Keratinocyte (primary cell): ENCODE results near the gene KRT3. TPM values are rescaled to one million over a fixed set of nuclear protein-coding genes. Genes with fewer than 3 reads are reported as not detected.

Experiments used
- DNase-seq: peaks from one replicate; pipeline ENCODE4 v3.0.0-alpha.2; 2011; ENCODE audit warnings: low read depth, missing footprints, low spot score
- FAIRE-seq: peaks from 2 replicates; lab custom pipeline; 2011; peaks lifted over from hg19 to GRCh38; lab: Jason Lieb, UNC
- H2AFZ ChIP-seq: 2 replicates; pipeline ENCODE4 v1.6.0; 2012; ENCODE audit warnings: low read length, control low read depth, inconsistent platforms; ENCODE audit not compliant: control insufficient read depth
- H3K27ac ChIP-seq: 2 replicates; pipeline ENCODE4 v1.5.1; 2011; ENCODE audit warnings: low read length; ENCODE audit not compliant: control insufficient read depth, insufficient read depth
- H3K27me3 ChIP-seq: 3 replicates; pipeline ENCODE4 v1.6.0; 2011; ENCODE audit warnings: low read length; ENCODE audit not compliant: control insufficient read depth, insufficient read depth; ENCODE audit errors: extremely low read depth
- H3K36me3 ChIP-seq, 2 experiments: 2 replicates in 1 of 2; 3 replicates in 1 of 2; pipeline ENCODE4 v1.5.1; 2011; ENCODE audit warnings: low read length in 2 of 2, mild to moderate bottlenecking in 1 of 2; ENCODE audit not compliant: control insufficient read depth in 2 of 2, insufficient read depth in 2 of 2; ENCODE audit errors: extremely low read depth in 1 of 2
- H3K4me1 ChIP-seq: 3 replicates; pipeline ENCODE4 v1.5.1; 2011; ENCODE audit warnings: low read length; ENCODE audit not compliant: control insufficient read depth, insufficient read depth; ENCODE audit errors: extremely low read depth
- H3K4me2 ChIP-seq: 3 replicates; pipeline ENCODE4 v1.6.0; 2011; ENCODE audit warnings: low read depth, low read length; ENCODE audit not compliant: control insufficient read depth, insufficient read depth; ENCODE audit errors: extremely low read depth
- H3K4me3 ChIP-seq, 3 experiments: fragments of 200-600 bp in 1 of 3; sonication (generic) in 1 of 3; 2 replicates in 2 of 3; 3 replicates in 1 of 3; pipeline ENCODE4 v1.5.1; 2011 to 2016; ENCODE audit warnings: low read length in 3 of 3, mild to moderate bottlenecking in 3 of 3, control low read depth in 2 of 3, inconsistent platforms in 1 of 3, low read depth in 1 of 3, mixed read lengths in 1 of 3, mixed run types in 1 of 3, moderate library complexity in 1 of 3; ENCODE audit not compliant: control insufficient read depth in 2 of 3, insufficient read depth in 2 of 3; ENCODE audit errors: extremely low read depth in 1 of 3
- H3K79me2 ChIP-seq: 2 replicates; pipeline ENCODE4 v1.6.0; 2012; ENCODE audit warnings: low read length; ENCODE audit not compliant: control insufficient read depth, insufficient read depth
- H3K9ac ChIP-seq: 3 replicates; pipeline ENCODE4 v1.6.0; 2011; ENCODE audit warnings: low read length; ENCODE audit not compliant: control insufficient read depth, insufficient read depth; ENCODE audit errors: extremely low read depth
- H3K9me1 ChIP-seq: 3 replicates; pipeline ENCODE4 v1.6.0; 2011; ENCODE audit warnings: low read length; ENCODE audit not compliant: control insufficient read depth, insufficient read depth; ENCODE audit errors: extremely low read depth
- H3K9me3 ChIP-seq: 2 replicates; pipeline ENCODE4 v1.5.1; 2012; ENCODE audit warnings: low read depth, low read length; ENCODE audit not compliant: control insufficient read depth
- H4K20me1 ChIP-seq: 3 replicates; pipeline ENCODE4 v1.6.0; 2011; ENCODE audit warnings: low read length; ENCODE audit not compliant: control insufficient read depth, insufficient read depth; ENCODE audit errors: extremely low read depth
- CTCF ChIP-seq, 3 experiments: IDR thresholded peaks in 1 of 3; conservative IDR thresholded peaks in 1 of 3; optimal IDR thresholded peaks in 1 of 3; 2 replicates in 2 of 3; 3 replicates in 1 of 3; pipeline versions ENCODE3 to v1.5.1; 2011; ENCODE audit warnings: low read length in 3 of 3, mild to moderate bottlenecking in 3 of 3, moderate library complexity in 2 of 3, control low read depth in 1 of 3, inconsistent platforms in 1 of 3; ENCODE audit not compliant: insufficient read depth in 2 of 3; ENCODE audit errors: extremely low read depth in 1 of 3
- EZH2 ChIP-seq: IDR thresholded peaks from one replicate; pipeline ENCODE4 v1.6.1; 2012; ENCODE audit warnings: inconsistent platforms, mild to moderate bottlenecking, low read length, moderate library complexity
- dilution Hi-C: fragments of 300-500 bp; cut with MboI; formaldehyde crosslinking; loops from one replicate; pipeline ENCODE4 v1.7.0; 2020; ENCODE audit warnings: low sequenced_read_pairs; ENCODE audit not compliant: extremely low pct_ligation_motif_present
- polyA plus RNA-seq, 5 experiments: library from polyadenylated mRNA; depleted of rRNA in 3 of 5; stranded (reverse) in 3 of 5; stranded (forward) in 1 of 5; unstranded in 1 of 5; fragments of >200 nt; gene quantifications; 1 replicate in 1 of 5; 2 replicates in 3 of 5; 3 replicates in 1 of 5; pipeline versions ENCODE4 v1.2.1 to v1.2.3, GENCODE V29; 2011 to 2012; ENCODE audit warnings: missing spikeins in 2 of 5, low read depth in 1 of 5, low replicate concordance in 1 of 5

KRT3 gene
- polyA plus RNA-seq, 1 donor (not counting 4 experiments of a cell fraction or from before 2014, with no cell fraction given) = 0.29 TPM

- Histone ChIP-seq H3K27me3 (peaks cover 61% of the 10 kb centered on the region), H2AFZ (no peak overlapping the region), H4K20me1 (no peaks in the 10 kb centered on the region), H3K4me3 (no peak overlapping the region), H3K4me2 (no peak overlapping the region), H3K4me1 (no peaks in the 10 kb centered on the region), H3K9me1 (no peaks in the 10 kb centered on the region), H3K36me3 (no peaks in the 10 kb centered on the region), H3K27ac (no peak overlapping the region), H3K9me3 (no peaks in the 10 kb centered on the region), H3K79me2 (no peaks in the 10 kb centered on the region), H3K9ac (no peak overlapping the region)
- FAIRE-seq = no peak
- DNase-seq = no peak
- dilution Hi-C loops = no loop called here
- TF ChIP-seq CTCF (optimal IDR thresholded peaks at IDR 0.05 in 1 of 3, IDR thresholded peaks at IDR 0.05 in 1 of 3, conservative IDR thresholded peaks at IDR 0.05 in 1 of 3; ENCODE audit: extremely low read depth in 1 of 3, insufficient read depth in 2 of 3, low read length in 3 of 3) = no peak
- no peak for TF ChIP-seq EZH2
These were observed 26.0 kb downstream of the KRT3 start for GRCh38 chr12:52769946-52770345.

GRCh38 chr12:52769354-52769753, 26.6 kb downstream of the KRT3 start:
- Histone ChIP-seq H3K27me3 (peaks cover 55% of the 10 kb centered on the region), H3K4me1 (no peaks in the 10 kb centered on the region), H3K36me3 (no peaks in the 10 kb centered on the region), H3K9me1 (no peaks in the 10 kb centered on the region), H3K4me3 (no peak overlapping the region), H3K27ac (no peak overlapping the region), H3K79me2 (no peaks in the 10 kb centered on the region), H3K4me2 (no peak overlapping the region), H3K9ac (no peak overlapping the region), H2AFZ (no peak overlapping the region), H3K9me3 (no peaks in the 10 kb centered on the region), H4K20me1 (no peaks in the 10 kb centered on the region)
- TF ChIP-seq CTCF (optimal IDR thresholded peaks at IDR 0.05 in 1 of 3, IDR thresholded peaks at IDR 0.05 in 1 of 3, conservative IDR thresholded peaks at IDR 0.05 in 1 of 3; ENCODE audit: extremely low read depth in 1 of 3, insufficient read depth in 2 of 3, low read length in 3 of 3) (no peak), EZH2 (no peak)
- no peak for FAIRE-seq
- no peak for DNase-seq
- dilution Hi-C loops = no loop called here
